A673 (cell line): ENCODE results near the gene C19orf53.

Experiments
- EZH2 ChIP-seq: fragments of 200-600 bp; sonication (generic); IDR thresholded peaks from 2 replicates; pipeline ENCODE4 v1.6.1; 2017; ENCODE audit warnings: borderline replicate concordance, low read depth, mild to moderate bottlenecking, mixed read lengths, antibody characterized with exemption, low read length; ENCODE audit not compliant: poor library complexity, severe bottlenecking
- TF ChIP-seq, protein P1 (sequence below): fragments of 300-800, 200-600 bp; sonication (generic); conservative IDR thresholded peaks from 2 replicates; pipeline ENCODE4 v1.5.1; 2017; ENCODE audit warnings: low read depth, mild to moderate bottlenecking, antibody characterized with exemption, low read length, moderate library complexity, mixed read lengths

DNA sequence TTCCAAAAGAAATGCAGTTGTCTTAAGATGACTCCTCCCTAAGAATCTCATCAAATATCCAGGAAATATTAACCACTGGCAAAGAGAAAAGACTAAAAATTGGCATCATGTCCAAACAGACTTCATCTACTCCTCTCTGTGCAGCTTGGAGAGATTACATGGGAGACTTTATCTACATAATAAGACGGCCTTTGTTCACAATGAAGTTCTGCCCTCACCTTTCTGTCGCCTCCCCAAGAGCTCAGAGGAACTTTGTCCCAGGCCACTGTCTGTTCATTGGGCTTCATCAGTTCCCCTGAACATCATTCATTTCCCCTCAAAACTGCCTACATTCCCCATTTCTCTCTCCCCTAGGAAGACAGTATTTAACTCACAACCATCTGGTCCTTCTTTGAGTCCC, 32.4 kb upstream of the C19orf53 start:
- no peak for TF ChIP-seq EZH2
- TF ChIP-seq, protein P1, sequence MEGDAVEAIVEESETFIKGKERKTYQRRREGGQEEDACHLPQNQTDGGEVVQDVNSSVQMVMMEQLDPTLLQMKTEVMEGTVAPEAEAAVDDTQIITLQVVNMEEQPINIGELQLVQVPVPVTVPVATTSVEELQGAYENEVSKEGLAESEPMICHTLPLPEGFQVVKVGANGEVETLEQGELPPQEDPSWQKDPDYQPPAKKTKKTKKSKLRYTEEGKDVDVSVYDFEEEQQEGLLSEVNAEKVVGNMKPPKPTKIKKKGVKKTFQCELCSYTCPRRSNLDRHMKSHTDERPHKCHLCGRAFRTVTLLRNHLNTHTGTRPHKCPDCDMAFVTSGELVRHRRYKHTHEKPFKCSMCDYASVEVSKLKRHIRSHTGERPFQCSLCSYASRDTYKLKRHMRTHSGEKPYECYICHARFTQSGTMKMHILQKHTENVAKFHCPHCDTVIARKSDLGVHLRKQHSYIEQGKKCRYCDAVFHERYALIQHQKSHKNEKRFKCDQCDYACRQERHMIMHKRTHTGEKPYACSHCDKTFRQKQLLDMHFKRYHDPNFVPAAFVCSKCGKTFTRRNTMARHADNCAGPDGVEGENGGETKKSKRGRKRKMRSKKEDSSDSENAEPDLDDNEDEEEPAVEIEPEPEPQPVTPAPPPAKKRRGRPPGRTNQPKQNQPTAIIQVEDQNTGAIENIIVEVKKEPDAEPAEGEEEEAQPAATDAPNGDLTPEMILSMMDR: no peak
